ENCODE measurements around the gene ANO7. TPM values are rescaled to one million over a fixed set of nuclear protein-coding genes. Genes with fewer than 3 reads are reported as not detected.

Gene ANO7
- total and polyA plus RNA-seq, 2 of the 8 experiments (the other 6 are each of a cell fraction or from before 2014, with no cell fraction given) = 3.2 to 6.9 TPM

- no peak overlapping the region for H3K14ac ChIP-seq (ENCODE audit: insufficient read length)
- H3K23ac ChIP-seq (ENCODE audit: insufficient read length) = no peak overlapping the region
- no peak overlapping the region for H2BK120ac ChIP-seq (replicated peaks; ENCODE audit: low read depth, low read length)
- H3K79me1 ChIP-seq (ENCODE audit: low read depth, low read length) = no peaks in the 10 kb centered on the region; the same call in 1 of the 2 replicates
- peaks cover 44 to 93% (median 86%) of the 10 kb centered on the region in 4 experiments for H3K36me3 ChIP-seq (ENCODE audit: control insufficient read depth in 2 of 4, insufficient read depth in 4 of 4, low read length in 3 of 4)
- no peak overlapping the region for H2BK15ac ChIP-seq (ENCODE audit: low read length)
- POLR2A ChIA-PET (ENCODE audit: partially characterized antibody) = no interaction called here
- H2BK12ac ChIP-seq (ENCODE audit: low read depth, low read length) = no peak overlapping the region
- no peak overlapping the region for H2BK20ac ChIP-seq (ENCODE audit: low read length)
- CTCF ChIA-PET (ENCODE audit: partially characterized antibody) = interaction anchor here (0.6 kb wide), 1 partner anchor 10 kb away, joined by 3 read pairs; no protein-coding TSS in a partner anchor
- H2AK5ac ChIP-seq (ENCODE audit: low read depth, low read length) = no peak overlapping the region
- FAIRE-seq (no peak), DNase-seq (ENCODE audit: low read depth in 1 of 2, low spot score in 2 of 2) (no peak)
- H3K9ac ChIP-seq (replicated peaks in 1 of 4; ENCODE audit: extremely low read depth in 1 of 4, low read depth in 3 of 4, low read length in 3 of 4) = no peak overlapping the region
- no peak overlapping the region for H3K4ac ChIP-seq (replicated peaks; ENCODE audit: insufficient read length, low read depth, low read length)
- no peak overlapping the region for H4K91ac ChIP-seq (replicated peaks; ENCODE audit: insufficient read length, low read length)
- H3K18ac ChIP-seq (ENCODE audit: extremely low read depth, low read length) = no peak overlapping the region
- no peaks in the 10 kb centered on the region for H3K4me1 ChIP-seq (replicated peaks in 1 of 4; ENCODE audit: control insufficient read depth in 3 of 4, insufficient read depth in 4 of 4, low read length in 3 of 4)
- H2AFZ ChIP-seq (ENCODE audit: low read length) = no peak overlapping the region
- H4K8ac ChIP-seq (ENCODE audit: extremely low read depth, insufficient read depth, low read length) = no peak overlapping the region
- H3K9me3 ChIP-seq (ENCODE audit: insufficient read depth in 2 of 2, low read depth in 1 of 2, low read length in 1 of 2) = no peaks in the 10 kb centered on the region
- no peak overlapping the region for H2BK5ac ChIP-seq (ENCODE audit: low read depth, low read length)
- no peak overlapping the region for H4K5ac ChIP-seq (ENCODE audit: insufficient read length, low read depth, low read length)
- no peaks in the 10 kb centered on the region for H3K23me2 ChIP-seq (ENCODE audit: low read depth, low read length)
- 96% methylated on average over 12 of the region's 12 CpGs; no CpG with 5 or more reads in 1 of the 2 experiments for WGBS, 2 experiments (ENCODE audit: extremely low coverage in 1 of 2, insufficient coverage in 1 of 2, insufficient read length in 1 of 2, insufficient replicate concordance in 2 of 2, low coverage in 1 of 2, low lambda C conversion rate in 2 of 2, missing lambda C conversion rate in 1 of 2)
- no peak overlapping the region for H3K4me3 ChIP-seq (ENCODE audit: extremely low read depth in 1 of 4, insufficient read depth in 2 of 4, low read depth in 3 of 4, low read length in 4 of 4)
- no peaks in the 10 kb centered on the region for H3K79me2 ChIP-seq (ENCODE audit: control insufficient read depth in 1 of 2, insufficient read depth in 2 of 2, low read length in 2 of 2)
- no peaks in the 10 kb centered on the region for H3K27me3 ChIP-seq (replicated peaks in 1 of 4; ENCODE audit: control insufficient read depth in 3 of 4, extremely low read depth in 1 of 4, insufficient read depth in 3 of 4, low read length in 3 of 4)
- H3K56ac ChIP-seq (replicated peaks; ENCODE audit: insufficient read length, low read depth, low read length) = no peak overlapping the region
- H4K20me1 ChIP-seq (replicated peaks in 1 of 2; ENCODE audit: control insufficient read depth in 1 of 2, insufficient read depth in 2 of 2, low read length in 2 of 2) = peaks cover 12 to 24% of the 10 kb centered on the region in 2 experiments
- no peak overlapping the region for H3K4me2 ChIP-seq (ENCODE audit: insufficient read depth in 1 of 2, low read depth in 2 of 2, low read length in 2 of 2)
- no peak overlapping the region for H3K27ac ChIP-seq (ENCODE audit: low read depth, low read length)
- no peak for TF ChIP-seq RNF2 (IDR thresholded peaks at IDR 0.05; ENCODE audit: borderline replicate concordance, low read depth, low read length, missing control alignments, poor library complexity, severe bottlenecking)
- TF ChIP-seq SP2 (IDR thresholded peaks at IDR 0.05; ENCODE audit: low read length) = no peak
- TF ChIP-seq HDAC2 (IDR thresholded peaks at IDR 0.05; ENCODE audit: borderline replicate concordance in 1 of 2, low read depth in 2 of 2, low read length in 2 of 2) = no peak
- no peak for TF ChIP-seq EP300 (IDR thresholded peaks at IDR 0.05; ENCODE audit: borderline replicate concordance in 1 of 2, low read depth in 2 of 2, low read length in 2 of 2)
- TF ChIP-seq KDM5A (IDR thresholded peaks at IDR 0.05; ENCODE audit: low read length) = no peak
- no peak for TF ChIP-seq ATF2 (IDR thresholded peaks at IDR 0.05; ENCODE audit: low read length)
- TF ChIP-seq CEBPB (IDR thresholded peaks at IDR 0.05; ENCODE audit: low read depth, low read length) = no peak
- no peak for TF ChIP-seq ATF3 (IDR thresholded peaks at IDR 0.05; ENCODE audit: insufficient read depth, low read depth, low read length)
- no peak for TF ChIP-seq GABPA (IDR thresholded peaks at IDR 0.05; ENCODE audit: borderline replicate concordance, insufficient read depth, low read length)
- TF ChIP-seq NANOG (IDR thresholded peaks at IDR 0.05; ENCODE audit: insufficient read depth, low read depth, low read length, poor library complexity, severe bottlenecking) = no peak
- TF ChIP-seq JUND (IDR thresholded peaks at IDR 0.05; ENCODE audit: low read length) = no peak
Observed at GRCh38 chr2:241237949-241238371, 49.5 kb downstream of the ANO7 start.
